Fibroblast of pulmonary artery (primary cell): ENCODE measurements around the gene ZBTB20.

Source experiments
- DNase-seq: peaks from one replicate; pipeline ENCODE4 v3.0.0-alpha.2; 2010; ENCODE audit warnings: low read depth
- H3K4me3 ChIP-seq: replicated peaks from 2 replicates; pipeline ENCODE4 v1.5.1; 2011; ENCODE audit warnings: low read depth, mild to moderate bottlenecking, control low read depth, low read length, moderate library complexity
- TF ChIP-seq, protein P1 (sequence below): IDR thresholded peaks from 2 replicates; pipeline ENCODE4 v1.5.1; 2011; ENCODE audit warnings: mild to moderate bottlenecking, control low read depth, low read length, inconsistent platforms; ENCODE audit errors: missing control alignments

Gene ZBTB20

DNA sequence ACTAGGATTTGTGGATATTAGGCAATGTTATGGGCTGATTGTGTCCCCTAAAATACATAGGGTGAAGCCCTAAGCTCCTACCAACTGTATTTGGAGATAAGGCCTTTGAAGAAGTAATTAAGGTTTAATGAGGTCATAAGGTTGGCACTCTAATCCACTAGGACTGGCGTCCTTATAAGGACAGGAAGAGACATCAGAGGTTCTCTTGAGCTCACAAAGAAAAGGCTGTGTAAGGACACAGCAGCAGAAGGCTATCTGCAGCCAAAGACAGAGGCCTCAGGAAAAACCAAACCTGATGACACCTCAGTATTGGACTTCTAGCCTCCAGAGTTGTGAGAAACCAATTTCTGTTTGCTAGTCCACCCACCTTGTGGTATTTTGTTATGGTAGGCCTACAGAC is 416.7 kb downstream of the ZBTB20 start:
- H3K4me3 ChIP-seq = no peak overlapping the region
- no peak for DNase-seq
- TF ChIP-seq, protein P1, sequence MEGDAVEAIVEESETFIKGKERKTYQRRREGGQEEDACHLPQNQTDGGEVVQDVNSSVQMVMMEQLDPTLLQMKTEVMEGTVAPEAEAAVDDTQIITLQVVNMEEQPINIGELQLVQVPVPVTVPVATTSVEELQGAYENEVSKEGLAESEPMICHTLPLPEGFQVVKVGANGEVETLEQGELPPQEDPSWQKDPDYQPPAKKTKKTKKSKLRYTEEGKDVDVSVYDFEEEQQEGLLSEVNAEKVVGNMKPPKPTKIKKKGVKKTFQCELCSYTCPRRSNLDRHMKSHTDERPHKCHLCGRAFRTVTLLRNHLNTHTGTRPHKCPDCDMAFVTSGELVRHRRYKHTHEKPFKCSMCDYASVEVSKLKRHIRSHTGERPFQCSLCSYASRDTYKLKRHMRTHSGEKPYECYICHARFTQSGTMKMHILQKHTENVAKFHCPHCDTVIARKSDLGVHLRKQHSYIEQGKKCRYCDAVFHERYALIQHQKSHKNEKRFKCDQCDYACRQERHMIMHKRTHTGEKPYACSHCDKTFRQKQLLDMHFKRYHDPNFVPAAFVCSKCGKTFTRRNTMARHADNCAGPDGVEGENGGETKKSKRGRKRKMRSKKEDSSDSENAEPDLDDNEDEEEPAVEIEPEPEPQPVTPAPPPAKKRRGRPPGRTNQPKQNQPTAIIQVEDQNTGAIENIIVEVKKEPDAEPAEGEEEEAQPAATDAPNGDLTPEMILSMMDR = no peak

DNA sequence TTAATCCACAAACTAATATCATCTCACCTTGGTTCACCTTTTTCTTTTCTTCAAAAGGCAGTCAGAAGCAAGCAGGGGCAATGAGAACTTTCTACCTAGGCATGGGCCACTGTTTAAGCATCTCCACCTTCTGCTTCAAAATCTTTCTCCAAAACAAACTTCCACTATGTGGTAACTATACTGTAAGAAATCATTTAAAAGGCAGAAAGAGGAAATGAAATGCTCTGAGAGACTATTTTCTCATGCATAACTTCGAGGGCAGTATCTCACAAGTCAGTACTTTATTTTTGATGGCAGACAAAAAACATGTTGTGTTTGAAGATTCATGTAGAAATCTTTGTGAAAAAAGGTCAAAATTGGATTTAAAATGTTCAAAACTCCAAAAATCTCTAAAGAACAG is 419.7 kb downstream of the ZBTB20 start:
- no peak overlapping the region for H3K4me3 ChIP-seq
- no peak for DNase-seq
- TF ChIP-seq, protein P1 = no peak

- no peak overlapping the region for H3K4me3 ChIP-seq
- TF ChIP-seq, protein P1 = no peak
- DNase-seq = no peak
Observed at GRCh38 chr3:114725966-114726365, 421.1 kb downstream of the ZBTB20 start.

DNA sequence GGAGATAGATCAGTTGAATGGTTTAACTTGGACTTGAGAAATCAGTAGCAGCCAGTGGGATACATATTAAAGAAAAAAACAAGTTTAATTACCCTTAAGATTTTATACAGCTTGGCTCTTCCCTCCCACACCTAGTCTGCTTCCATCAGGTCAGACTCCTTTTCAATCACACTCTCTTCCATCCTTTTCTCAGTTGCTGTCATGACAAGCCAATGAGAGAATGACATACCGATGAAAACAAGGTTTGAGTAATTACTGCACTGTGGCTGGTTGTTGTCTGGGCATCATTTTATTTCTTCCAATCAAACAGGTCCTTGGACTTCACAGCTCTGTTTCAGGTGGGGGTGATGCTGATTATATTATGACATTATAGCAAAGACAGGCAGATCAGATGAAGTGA is 424.6 kb downstream of the ZBTB20 start:
- no peak for DNase-seq
- TF ChIP-seq, protein P1 = no peak
- no peak overlapping the region for H3K4me3 ChIP-seq

DNA sequence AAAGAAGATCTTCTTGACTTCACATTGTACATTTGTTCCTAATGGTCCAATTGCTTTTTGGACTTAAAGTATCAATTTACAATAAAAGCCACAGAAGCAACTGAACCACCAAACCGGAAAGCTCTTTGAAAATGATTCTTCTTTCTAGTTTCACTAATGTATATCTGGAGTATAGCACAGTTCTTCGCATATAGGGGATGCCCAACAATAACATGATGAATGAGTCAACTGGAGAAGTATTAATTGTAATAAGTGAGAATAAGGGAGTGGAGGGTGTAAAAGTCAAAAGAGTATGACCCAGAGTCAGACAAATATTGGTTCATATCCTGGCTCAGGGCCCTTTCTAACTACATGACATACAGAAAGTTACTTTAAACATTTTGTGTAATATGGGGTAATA is 425.2 kb downstream of the ZBTB20 start:
- TF ChIP-seq, protein P1 = no peak
- DNase-seq = no peak
- H3K4me3 ChIP-seq = no peak overlapping the region

- TF ChIP-seq, protein P1 = no peak
Observed at GRCh38 chr3:114721209-114721608, 425.9 kb downstream of the ZBTB20 start.

GRCh38 chr3:114718898-114719210 is 428.2 kb downstream of the ZBTB20 start:
- TF ChIP-seq, protein P1 = no peak
- no peak for DNase-seq

More at GRCh38 chr3:114721209-114721608, 425.9 kb downstream of the ZBTB20 start:
- DNase-seq = no peak
- H3K4me3 ChIP-seq = no peak overlapping the region

More at GRCh38 chr3:114718898-114719210, 428.2 kb downstream of the ZBTB20 start:
- no peak overlapping the region for H3K4me3 ChIP-seq
